Endothelial cell of umbilical vein (primary cell): ENCODE results near the gene ANKH. TPM values are rescaled to one million over a fixed set of nuclear protein-coding genes. Genes with fewer than 3 reads are reported as not detected.

Source experiments
- BruUV-seq: library from RNA; stranded (reverse); fragments of 400-500 nt; replicated peaks from 2 replicates; lab custom pipeline; 2021; lab: Mats Ljungman, UMichigan
- CTCF ChIA-PET: fragments of 300-600, 350-600 bp; sonication (Branson Sonifier 250); formaldehyde crosslinking; loops from one replicate; lab custom pipeline; 2021; ENCODE audit warnings: antibody characterized with exemption, inconsistent platforms; lab: Charles Lee
- POLR2A ChIA-PET: fragments of 300-600, 350-600 bp; sonication (Branson Sonifier 250); formaldehyde crosslinking; loops from one replicate; lab custom pipeline; 2021; ENCODE audit warnings: antibody characterized with exemption, inconsistent platforms; lab: Charles Lee
- DNase-seq: peaks from one replicate; pipeline ENCODE4 v3.0.0-alpha.2; 2011; ENCODE audit warnings: low read depth, low spot score
- FAIRE-seq: peaks from 2 replicates; lab custom pipeline; 2011; peaks lifted over from hg19 to GRCh38; lab: Jason Lieb, UNC
- H2AFZ ChIP-seq: 2 replicates; pipeline ENCODE4 v1.6.0; 2012; ENCODE audit warnings: low read depth, low read length, control low read depth, inconsistent platforms
- H3K27ac ChIP-seq: 2 replicates; pipeline ENCODE4 v1.5.1; 2011; ENCODE audit warnings: low read depth, mild to moderate bottlenecking, control low read depth, low read length, moderate library complexity; ENCODE audit not compliant: insufficient read depth
- H3K27me3 ChIP-seq, 2 experiments: 2 replicates each; pipeline versions ENCODE4 v1.6.0 to v1.6.1; 2011; ENCODE audit warnings: low read length in 2 of 2, mixed read lengths in 1 of 2; ENCODE audit not compliant: control insufficient read depth in 2 of 2, insufficient read depth in 2 of 2
- H3K36me3 ChIP-seq, 2 experiments: 2 replicates in 1 of 2; 3 replicates in 1 of 2; pipeline ENCODE4 v1.5.1; 2011; ENCODE audit warnings: low read length in 2 of 2, mild to moderate bottlenecking in 1 of 2, moderate library complexity in 1 of 2; ENCODE audit not compliant: control insufficient read depth in 2 of 2, insufficient read depth in 2 of 2; ENCODE audit errors: extremely low read depth in 1 of 2
- H3K4me1 ChIP-seq: 3 replicates; pipeline ENCODE4 v1.5.1; 2011; ENCODE audit warnings: mild to moderate bottlenecking, low read length; ENCODE audit not compliant: control insufficient read depth, insufficient read depth; ENCODE audit errors: extremely low read depth
- H3K4me2 ChIP-seq: 2 replicates; pipeline ENCODE4 v1.6.1; 2011; ENCODE audit warnings: low read length, control low read depth, mixed read lengths; ENCODE audit not compliant: insufficient read depth
- H3K4me3 ChIP-seq, 3 experiments: fragments of 200-600 bp in 1 of 3; sonication (generic), shearing (Covaris generic) in 1 of 3; replicated peaks in 1 of 3; 2 replicates each; pipeline ENCODE4 v1.5.1; 2011 to 2016; ENCODE audit warnings: control low read depth in 3 of 3, low read length in 3 of 3, mild to moderate bottlenecking in 2 of 3, inconsistent platforms in 1 of 3, low read depth in 1 of 3, moderate library complexity in 1 of 3; ENCODE audit not compliant: insufficient read depth in 1 of 3
- H3K79me2 ChIP-seq: 2 replicates; pipeline ENCODE4 v1.6.0; 2012; ENCODE audit warnings: low read length, inconsistent platforms; ENCODE audit not compliant: control insufficient read depth, insufficient read depth
- H3K9ac ChIP-seq: replicated peaks from 2 replicates; pipeline ENCODE3; 2011; ENCODE audit warnings: low read length, control low read depth; ENCODE audit not compliant: insufficient read depth; ENCODE audit errors: extremely low read depth
- H3K9me1 ChIP-seq: replicated peaks from 3 replicates; pipeline ENCODE4 v1.6.0; 2011; ENCODE audit warnings: mild to moderate bottlenecking, low read length; ENCODE audit not compliant: control insufficient read depth, insufficient read depth; ENCODE audit errors: extremely low read depth
- H3K9me3 ChIP-seq: replicated peaks from 2 replicates; pipeline ENCODE4 v1.5.1; 2012; ENCODE audit warnings: low read length, inconsistent platforms; ENCODE audit not compliant: control insufficient read depth, insufficient read depth
- H4K20me1 ChIP-seq: replicated peaks from 2 replicates; pipeline ENCODE3; 2011; ENCODE audit warnings: mild to moderate bottlenecking, low read length; ENCODE audit not compliant: control insufficient read depth, insufficient read depth; ENCODE audit errors: extremely low read depth
- EZH2 ChIP-seq: IDR thresholded peaks from 2 replicates; pipeline ENCODE4 v1.6.1; 2012; ENCODE audit warnings: borderline replicate concordance, low read depth, mild to moderate bottlenecking, moderate library complexity, low read length, inconsistent platforms; ENCODE audit not compliant: severe bottlenecking
- FOS ChIP-seq: IDR thresholded peaks from 2 replicates; pipeline ENCODE4 v1.6.1; 2011; ENCODE audit warnings: mild to moderate bottlenecking, low read length, moderate library complexity, borderline replicate concordance; ENCODE audit not compliant: insufficient read depth
- GATA2 ChIP-seq: IDR thresholded peaks from 2 replicates; pipeline ENCODE4 v1.7.0; 2011; ENCODE audit warnings: low read depth, mild to moderate bottlenecking, moderate library complexity, mixed read lengths, low read length; ENCODE audit not compliant: insufficient read length, insufficient read depth
- JUN ChIP-seq: IDR thresholded peaks from 2 replicates; pipeline ENCODE4 v1.6.1; 2011; ENCODE audit warnings: borderline replicate concordance, low read depth; ENCODE audit not compliant: insufficient read length, insufficient read depth
- MAX ChIP-seq: IDR thresholded peaks from 2 replicates; pipeline ENCODE4 v1.6.1; 2011; ENCODE audit not compliant: insufficient read depth, insufficient read length
- MYC ChIP-seq: IDR thresholded peaks from one replicate; pipeline ENCODE4 v1.6.1; 2011; ENCODE audit warnings: mild to moderate bottlenecking, low read depth, low read length
- POLR2A ChIP-seq: IDR thresholded peaks from 2 replicates; pipeline ENCODE4 v1.6.1; 2012; ENCODE audit warnings: low read depth, mild to moderate bottlenecking, control low read depth, low read length
- POLR2AphosphoS5 ChIP-seq: IDR thresholded peaks from 2 replicates; pipeline ENCODE4 v1.6.1; 2012; ENCODE audit warnings: low read depth, mild to moderate bottlenecking, control low read depth, low read length, moderate library complexity; ENCODE audit not compliant: insufficient read depth
- dilution Hi-C: fragments of 300-500 bp; cut with MboI; formaldehyde crosslinking; loops from one replicate; pipeline ENCODE4 v1.15.0; 2019; ENCODE audit warnings: low sequenced_read_pairs; ENCODE audit not compliant: extremely low pct_ligation_motif_present
- intact Hi-C: fragments of 100-400 bp; cut with micrococcal nuclease; formaldehyde crosslinking; loops from one replicate; pipeline ENCODE4 v1.10.0; 2022
- polyA plus RNA-seq, 4 experiments: library from polyadenylated mRNA; depleted of rRNA in 3 of 4; stranded (reverse) in 3 of 4; unstranded in 1 of 4; fragments of >200 nt; gene quantifications; 2 replicates each; pipeline versions ENCODE4 v1.2.1 to v1.2.3, GENCODE V29; 2011 to 2012; ENCODE audit warnings: missing spikeins in 1 of 4
- total RNA-seq: library from RNA; stranded (reverse); gene quantifications from 2 replicates; pipeline ENCODE4 v1.2.3, GENCODE V29; 2021
- TF ChIP-seq, protein P1 (sequence below), 2 donors: IDR thresholded peaks; 1 replicate in 1 of 2; 2 replicates in 1 of 2; pipeline ENCODE4 v1.5.1; 2011; ENCODE audit warnings: low read length in 2 of 2, mild to moderate bottlenecking in 2 of 2, moderate library complexity in 2 of 2, control low read depth in 1 of 2, inconsistent platforms in 1 of 2, low read depth in 1 of 2; ENCODE audit not compliant: insufficient read depth in 1 of 2; ENCODE audit errors: extremely low read depth in 1 of 2

ANKH gene
- total and polyA plus RNA-seq, 2 donors (not counting 3 experiments of a cell fraction or from before 2014, with no cell fraction given): 12.7 to 31.4 TPM

DNA sequence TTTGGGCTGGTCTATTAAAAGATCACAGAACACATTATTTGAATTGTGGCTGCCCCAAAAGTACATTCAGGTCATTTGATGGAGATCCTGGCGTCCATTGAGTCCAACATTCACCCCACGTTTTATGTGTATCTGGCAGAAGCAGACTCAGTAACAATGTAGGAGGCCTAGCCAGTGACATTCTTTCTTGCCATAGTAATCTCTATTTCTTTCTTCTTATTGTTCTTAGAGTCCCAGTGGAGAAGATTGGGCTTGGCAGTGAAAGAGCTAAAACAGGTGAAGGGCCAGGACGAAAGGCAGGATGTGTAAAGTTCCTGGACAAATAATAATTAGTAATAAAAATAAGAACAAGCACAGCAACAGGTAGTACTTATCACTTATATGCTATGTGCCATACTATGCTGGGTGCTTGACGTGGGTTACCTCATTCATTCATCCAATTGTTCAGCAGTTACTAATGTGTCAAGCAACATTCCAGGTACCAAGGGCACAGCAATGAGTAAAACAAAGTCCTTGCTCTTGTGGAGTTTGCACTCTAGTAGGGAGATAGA is 12.6 kb upstream of the ANKH start:
- no peaks in the 10 kb centered on the region for H3K36me3 ChIP-seq
- ChIA-PET POLR2A (no interaction called here), CTCF (interaction anchor here (1.1 kb wide), 1 partner anchor 11 kb away, joined by 3 read pairs; no protein-coding TSS in a partner anchor)
- FAIRE-seq (no peak), DNase-seq (no peak)
- intact Hi-C loops (no loop called here), dilution Hi-C loops (no loop called here)
- peaks cover 3 to 5% of the 10 kb centered on the region in 2 experiments for H3K27me3 ChIP-seq
- no peak overlapping the region for H3K4me2 ChIP-seq
- TF ChIP-seq FOS (no peak), JUN (no peak), MYC (no peak), POLR2AphosphoS5 (no peak), MAX (no peak), EZH2 (no peak), POLR2A (no peak), GATA2 (no peak)
- TF ChIP-seq, protein P1, sequence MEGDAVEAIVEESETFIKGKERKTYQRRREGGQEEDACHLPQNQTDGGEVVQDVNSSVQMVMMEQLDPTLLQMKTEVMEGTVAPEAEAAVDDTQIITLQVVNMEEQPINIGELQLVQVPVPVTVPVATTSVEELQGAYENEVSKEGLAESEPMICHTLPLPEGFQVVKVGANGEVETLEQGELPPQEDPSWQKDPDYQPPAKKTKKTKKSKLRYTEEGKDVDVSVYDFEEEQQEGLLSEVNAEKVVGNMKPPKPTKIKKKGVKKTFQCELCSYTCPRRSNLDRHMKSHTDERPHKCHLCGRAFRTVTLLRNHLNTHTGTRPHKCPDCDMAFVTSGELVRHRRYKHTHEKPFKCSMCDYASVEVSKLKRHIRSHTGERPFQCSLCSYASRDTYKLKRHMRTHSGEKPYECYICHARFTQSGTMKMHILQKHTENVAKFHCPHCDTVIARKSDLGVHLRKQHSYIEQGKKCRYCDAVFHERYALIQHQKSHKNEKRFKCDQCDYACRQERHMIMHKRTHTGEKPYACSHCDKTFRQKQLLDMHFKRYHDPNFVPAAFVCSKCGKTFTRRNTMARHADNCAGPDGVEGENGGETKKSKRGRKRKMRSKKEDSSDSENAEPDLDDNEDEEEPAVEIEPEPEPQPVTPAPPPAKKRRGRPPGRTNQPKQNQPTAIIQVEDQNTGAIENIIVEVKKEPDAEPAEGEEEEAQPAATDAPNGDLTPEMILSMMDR (IDR thresholded peaks at IDR 0.05; ENCODE audit: extremely low read depth in 1 of 2, insufficient read depth in 1 of 2, low read depth in 1 of 2, low read length in 2 of 2): no peak
- no peak overlapping the region for H3K4me3 ChIP-seq
- H3K79me2 ChIP-seq: no peaks in the 10 kb centered on the region
- H3K9me1 ChIP-seq: no peaks in the 10 kb centered on the region
- H3K9ac ChIP-seq: no peak overlapping the region
- no peak overlapping the region for H3K27ac ChIP-seq
- no TSS peak for BruUV-seq
- H4K20me1 ChIP-seq: no peaks in the 10 kb centered on the region
- H2AFZ ChIP-seq: no peak overlapping the region
- no peaks in the 10 kb centered on the region for H3K4me1 ChIP-seq
- no peaks in the 10 kb centered on the region for H3K9me3 ChIP-seq
